ENCODE data around the gene ST6GALNAC3. TPM values are rescaled to one million over a fixed set of nuclear protein-coding genes. Genes with fewer than 3 reads are reported as not detected.

Gene ST6GALNAC3
- total RNA-seq, 4 donors from 2014 or later = 0.79 to 5.3 (median 1.6) TPM

- Histone ChIP-seq H3K27me3 (no peaks in the 10 kb centered on the region), H3K4me3 (no peak overlapping the region), H3K36me3 (no peaks in the 10 kb centered on the region), H3K9me3 (no peaks in the 10 kb centered on the region), H3K27ac (no peak overlapping the region), H3K4me1 (no peaks in the 10 kb centered on the region)
- TF ChIP-seq EP300 (IDR thresholded peaks at IDR 0.05) (no peak), POLR2A (IDR thresholded peaks at IDR 0.05) (no peak), CTCF (IDR thresholded peaks at IDR 0.05) (no peak), POLR2AphosphoS5 (IDR thresholded peaks at IDR 0.05) (no peak)
- no peak for DNase-seq (ENCODE audit: low spot score in 2 of 2)
These were observed 467.8 kb downstream of the ST6GALNAC3 start for GRCh38 chr1:76542359-76542758.

GRCh38 chr1:76543495-76543894 is 468.9 kb downstream of the ST6GALNAC3 start:
- Histone ChIP-seq H3K9me3 (no peaks in the 10 kb centered on the region), H3K36me3 (no peaks in the 10 kb centered on the region), H3K27me3 (no peaks in the 10 kb centered on the region), H3K27ac (no peak overlapping the region), H3K4me3 (no peak overlapping the region), H3K4me1 (no peaks in the 10 kb centered on the region)
- DNase-seq (ENCODE audit: low spot score in 2 of 2) = no peak
- no peak for TF ChIP-seq POLR2A (IDR thresholded peaks at IDR 0.05)
- WGBS = 74% methylated on average over 3 of the region's 3 CpGs

GRCh38 chr1:76546354-76546933 is 471.9 kb downstream of the ST6GALNAC3 start:
- no peak for DNase-seq (ENCODE audit: low spot score in 2 of 2)
- Histone ChIP-seq H3K9me3 (no peaks in the 10 kb centered on the region), H3K4me3 (no peak overlapping the region), H3K27me3 (no peaks in the 10 kb centered on the region), H3K36me3 (no peaks in the 10 kb centered on the region), H3K27ac (no peak overlapping the region), H3K4me1 (no peaks in the 10 kb centered on the region)
- TF ChIP-seq POLR2A (IDR thresholded peaks at IDR 0.05) = no peak
- TF ChIP-seq POLR2AphosphoS5 (IDR thresholded peaks at IDR 0.05) = no peak
- TF ChIP-seq EP300 (IDR thresholded peaks at IDR 0.05) = no peak
- TF ChIP-seq CTCF (IDR thresholded peaks at IDR 0.05) = no peak
- 74% methylated on average over 3 of the region's 3 CpGs for WGBS

GRCh38 chr1:76547916-76548315 is 473.4 kb downstream of the ST6GALNAC3 start:
- Histone ChIP-seq H3K36me3 (no peaks in the 10 kb centered on the region), H3K9me3 (no peaks in the 10 kb centered on the region), H3K4me1 (no peaks in the 10 kb centered on the region), H3K27me3 (no peaks in the 10 kb centered on the region), H3K27ac (no peak overlapping the region), H3K4me3 (no peak overlapping the region)
- TF ChIP-seq POLR2AphosphoS5 (IDR thresholded peaks at IDR 0.05) = no peak
- no peak for TF ChIP-seq POLR2A (IDR thresholded peaks at IDR 0.05)
- TF ChIP-seq EP300 (IDR thresholded peaks at IDR 0.05) = no peak
- TF ChIP-seq CTCF (IDR thresholded peaks at IDR 0.05) = no peak
- no peak for DNase-seq (ENCODE audit: low spot score in 2 of 2)

- no peak for DNase-seq (ENCODE audit: low spot score in 2 of 2)
- no peaks in the 10 kb centered on the region for H3K27me3 ChIP-seq
- no peaks in the 10 kb centered on the region for H3K4me1 ChIP-seq
- 84% methylated on average over 4 of the region's 4 CpGs for WGBS
- no peaks in the 10 kb centered on the region for H3K9me3 ChIP-seq
- H3K4me3 ChIP-seq = no peak overlapping the region
- TF ChIP-seq CTCF (IDR thresholded peaks at IDR 0.05) (no peak), POLR2A (IDR thresholded peaks at IDR 0.05) (no peak), EP300 (IDR thresholded peaks at IDR 0.05) (no peak), POLR2AphosphoS5 (IDR thresholded peaks at IDR 0.05) (no peak)
- H3K27ac ChIP-seq = no peak overlapping the region
- no peaks in the 10 kb centered on the region for H3K36me3 ChIP-seq
These were observed 474.1 kb downstream of the ST6GALNAC3 start for GRCh38 chr1:76548513-76549100.

- H3K27me3 ChIP-seq = no peaks in the 10 kb centered on the region
- H3K4me3 ChIP-seq = no peak overlapping the region
- no peaks in the 10 kb centered on the region for H3K9me3 ChIP-seq
- DNase-seq (ENCODE audit: low spot score in 2 of 2) = no peak
- no peak for TF ChIP-seq POLR2AphosphoS5 (IDR thresholded peaks at IDR 0.05)
- TF ChIP-seq EP300 (IDR thresholded peaks at IDR 0.05) = no peak
- no peak for TF ChIP-seq CTCF (IDR thresholded peaks at IDR 0.05)
- no peak for TF ChIP-seq POLR2A (IDR thresholded peaks at IDR 0.05)
- WGBS = 63% methylated on average over 1 of the region's 1 CpG
- H3K27ac ChIP-seq = no peak overlapping the region
- H3K36me3 ChIP-seq = no peaks in the 10 kb centered on the region
- no peaks in the 10 kb centered on the region for H3K4me1 ChIP-seq
These were observed 479.7 kb downstream of the ST6GALNAC3 start for GRCh38 chr1:76554283-76554682.
